HepG2 (cell line): Measurements from ENCODE around the gene TPRN.

Experiments
- BCLAF1 ChIP-seq: fragments of 450-650 bp; IDR thresholded peaks from 2 replicates; pipeline ENCODE4 v1.6.1; 2017; ENCODE audit warnings: mild to moderate bottlenecking
- BRF2 ChIP-seq: sonication (generic); formaldehyde crosslinking; IDR thresholded peaks from 2 replicates; pipeline ENCODE4 v1.8.1; 2022; ENCODE audit warnings: mild to moderate bottlenecking, missing genetic modification reagents
- CTCF ChIP-seq: sonication (generic); formaldehyde crosslinking; IDR thresholded peaks from 2 replicates; pipeline ENCODE4 v1.5.0; 2020; ENCODE audit warnings: mild to moderate bottlenecking, missing genetic modification reagents, moderate library complexity
- FOXP1 ChIP-seq, 2 experiments: fragments of 450-650 bp in 1 of 2; IDR thresholded peaks; 2 replicates each; pipeline ENCODE4 v1.6.1; 2017 to 2018; ENCODE audit warnings: antibody characterized with exemption in 1 of 2
- HMG20A ChIP-seq: IDR thresholded peaks from 2 replicates; pipeline ENCODE4 v1.6.1; 2016; ENCODE audit warnings: borderline replicate concordance
- POLR2AphosphoS5 ChIP-seq: IDR thresholded peaks from 2 replicates; pipeline ENCODE4 v1.6.1; 2012; ENCODE audit warnings: low read depth, low read length
- RAD21 ChIP-seq: fragments of 450-650 bp; formaldehyde crosslinking; IDR thresholded peaks from 2 replicates; pipeline ENCODE4 v1.5.0; 2020; ENCODE audit warnings: mild to moderate bottlenecking

GRCh38 chr9:137148661-137149060, 51.9 kb downstream of the TPRN start:
- no peak for TF ChIP-seq BRF2 (CRISPR knock-in tag)
- TF ChIP-seq HMG20A (CRISPR knock-in tag) = no peak
- TF ChIP-seq POLR2AphosphoS5 = no peak
- no peak for TF ChIP-seq FOXP1 (IDR thresholded peaks at IDR 0.05)
- no peak for TF ChIP-seq FOXP1 (CRISPR knock-in tag; IDR thresholded peaks at IDR 0.05)
- TF ChIP-seq CTCF = no peak
- no peak for TF ChIP-seq RAD21 (CRISPR knock-in tag)
- no peak for TF ChIP-seq BCLAF1
